SK-N-SH treated with all-trans-retinoic acid at 6 μM for 48 hours (cell line): Measurements from ENCODE around the gene GRIK5.

Experiments used
- ATAC-seq: fragments of 200-7000 bp; cut with Tn5 transposase; 3 replicates; pipeline ENCODE4 v1.9.1; 2020; ENCODE audit warnings: mild to moderate bottlenecking, moderate library complexity
- BACH2 ChIP-seq: fragments of 250-450 bp; sonication (Bioruptor Pico); IDR thresholded peaks from 2 replicates; pipeline ENCODE4 v1.9.0; 2021; ENCODE audit warnings: mild to moderate bottlenecking, borderline replicate concordance
- CREB5 ChIP-seq: fragments of 250-450 bp; sonication (Bioruptor Pico); IDR thresholded peaks from 2 replicates; pipeline ENCODE4 v1.5.1; 2020; ENCODE audit warnings: low read depth, mild to moderate bottlenecking, moderate library complexity
- CSRNP3 ChIP-seq: fragments of 250-450 bp; sonication (Bioruptor Pico); IDR thresholded peaks from 2 replicates; pipeline ENCODE4 v1.5.1; 2021; ENCODE audit warnings: mild to moderate bottlenecking, moderate library complexity
- ISL1 ChIP-seq: fragments of 250-450 bp; sonication (Bioruptor Pico); IDR thresholded peaks from 2 replicates; pipeline ENCODE4 v2.1.2; 2022; ENCODE audit warnings: mild to moderate bottlenecking, moderate library complexity
- OSR1 ChIP-seq: fragments of 250-450 bp; sonication (Bioruptor Pico); IDR thresholded peaks from 2 replicates; pipeline ENCODE4 v1.8.0; 2022; ENCODE audit warnings: moderate library complexity, mild to moderate bottlenecking, inconsistent platforms
- PATZ1 ChIP-seq: fragments of 250-450 bp; sonication (Bioruptor Pico); IDR thresholded peaks from 2 replicates; pipeline ENCODE4 v1.8.0; 2020; ENCODE audit warnings: mild to moderate bottlenecking, moderate library complexity, borderline replicate concordance
- POU6F1 ChIP-seq: fragments of 250-450 bp; sonication (Bioruptor Pico); IDR thresholded peaks from 2 replicates; pipeline ENCODE4 v1.8.0; 2021; ENCODE audit warnings: low read depth, mild to moderate bottlenecking, moderate library complexity, borderline replicate concordance
- PPARA ChIP-seq: fragments of 250-450 bp; sonication (Bioruptor Pico); IDR thresholded peaks from 2 replicates; pipeline ENCODE4 v1.5.0; 2020; ENCODE audit warnings: mild to moderate bottlenecking, borderline replicate concordance
- SNAI2 ChIP-seq: fragments of 250-450 bp; sonication (Bioruptor Pico); IDR thresholded peaks from 2 replicates; pipeline ENCODE4 v1.5.0; 2020; ENCODE audit warnings: mild to moderate bottlenecking, moderate library complexity
- TCF4 ChIP-seq: fragments of 250-450 bp; sonication (Bioruptor Pico); IDR thresholded peaks from 2 replicates; pipeline ENCODE4 v1.8.0; 2021; ENCODE audit warnings: mild to moderate bottlenecking, moderate library complexity, borderline replicate concordance
- TOX ChIP-seq: fragments of 250-450 bp; sonication (Bioruptor Pico); IDR thresholded peaks from 2 replicates; pipeline ENCODE4 v1.8.0; 2021; ENCODE audit warnings: mild to moderate bottlenecking, moderate library complexity, borderline replicate concordance
- TSHZ2 ChIP-seq: fragments of 250-450 bp; sonication (Bioruptor Pico); IDR thresholded peaks from 2 replicates; pipeline ENCODE4 v1.5.0; 2020; ENCODE audit warnings: mild to moderate bottlenecking, moderate library complexity
- ZFP30 ChIP-seq: fragments of 450-650 bp; formaldehyde crosslinking; IDR thresholded peaks from 2 replicates; pipeline ENCODE4 v1.5.0; 2022; ENCODE audit warnings: mild to moderate bottlenecking, moderate library complexity
- ZNF565 ChIP-seq: fragments of 450-650 bp; formaldehyde crosslinking; conservative IDR thresholded peaks from 2 replicates; pipeline ENCODE4 v1.5.0; 2020; ENCODE audit warnings: low read depth, mild to moderate bottlenecking, moderate library complexity

Gene GRIK5

GRCh38 chr19:41967054-41967783 lies 102.8 kb downstream of the GRIK5 start:
- TF ChIP-seq POU6F1 (CRISPR knock-in tag), result no peak
- no peak for TF ChIP-seq PPARA (CRISPR knock-in tag)
- no peak for TF ChIP-seq PATZ1 (CRISPR knock-in tag)
- no peak for TF ChIP-seq ZNF565 (CRISPR knock-in tag)
- TF ChIP-seq TSHZ2 (CRISPR knock-in tag), result no peak
- ATAC-seq, result no peak

- no peak for ATAC-seq
- TF ChIP-seq CREB5 (CRISPR knock-in tag) (no peak), TCF4 (CRISPR knock-in tag) (no peak)
- TF ChIP-seq, all 23 proteins: peak for 0
Measured at GRCh38 chr19:41965106-41965505, 104.9 kb downstream of the GRIK5 start.

- TF ChIP-seq TSHZ2 (CRISPR knock-in tag), result no peak
- TF ChIP-seq SNAI2 (CRISPR knock-in tag), result no peak
- TF ChIP-seq PPARA (CRISPR knock-in tag), result no peak
- TF ChIP-seq ISL1 (CRISPR knock-in tag), result no peak
- TF ChIP-seq BACH2, result no peak
- no peak for TF ChIP-seq CREB5 (CRISPR knock-in tag)
- no peak for TF ChIP-seq PATZ1 (CRISPR knock-in tag)
- TF ChIP-seq TOX, result no peak
- no peak for TF ChIP-seq OSR1
- no peak for TF ChIP-seq CSRNP3
- no peak for TF ChIP-seq ZFP30 (CRISPR knock-in tag)
- ATAC-seq, result no peak
Measured at GRCh38 chr19:41960973-41961372, 109.0 kb downstream of the GRIK5 start.
